HUES48 (cell line): ENCODE measurements around the gene DPH5.

Source experiments
- H3K27ac ChIP-seq: one replicate; pipeline ENCODE4 v1.7.0; 2013; ENCODE audit warnings: low read depth, low read length, inconsistent platforms
- H3K27me3 ChIP-seq: 2 replicates; pipeline ENCODE4 v1.6.1; 2013; ENCODE audit warnings: mild to moderate bottlenecking, low read length; ENCODE audit not compliant: control insufficient read depth, insufficient read depth
- H3K36me3 ChIP-seq: 2 replicates; pipeline ENCODE4 v1.6.1; 2013; ENCODE audit warnings: low read length; ENCODE audit not compliant: control insufficient read depth, insufficient read depth
- H3K4me1 ChIP-seq: 2 replicates; pipeline ENCODE4 v1.6.1; 2013; ENCODE audit warnings: mild to moderate bottlenecking, low read length; ENCODE audit not compliant: control insufficient read depth, insufficient read depth
- H3K4me3 ChIP-seq: 2 replicates; pipeline ENCODE4 v1.5.1; 2013; ENCODE audit warnings: mild to moderate bottlenecking, low read depth, low read length
- H3K9ac ChIP-seq: 2 replicates; pipeline ENCODE4 v1.6.1; 2013; ENCODE audit warnings: mild to moderate bottlenecking, low read depth, low read length, moderate library complexity
- H3K9me3 ChIP-seq: 2 replicates; pipeline ENCODE4 v1.6.1; 2013; ENCODE audit warnings: low read length; ENCODE audit not compliant: control insufficient read depth, insufficient read depth

The DPH5 gene

DNA sequence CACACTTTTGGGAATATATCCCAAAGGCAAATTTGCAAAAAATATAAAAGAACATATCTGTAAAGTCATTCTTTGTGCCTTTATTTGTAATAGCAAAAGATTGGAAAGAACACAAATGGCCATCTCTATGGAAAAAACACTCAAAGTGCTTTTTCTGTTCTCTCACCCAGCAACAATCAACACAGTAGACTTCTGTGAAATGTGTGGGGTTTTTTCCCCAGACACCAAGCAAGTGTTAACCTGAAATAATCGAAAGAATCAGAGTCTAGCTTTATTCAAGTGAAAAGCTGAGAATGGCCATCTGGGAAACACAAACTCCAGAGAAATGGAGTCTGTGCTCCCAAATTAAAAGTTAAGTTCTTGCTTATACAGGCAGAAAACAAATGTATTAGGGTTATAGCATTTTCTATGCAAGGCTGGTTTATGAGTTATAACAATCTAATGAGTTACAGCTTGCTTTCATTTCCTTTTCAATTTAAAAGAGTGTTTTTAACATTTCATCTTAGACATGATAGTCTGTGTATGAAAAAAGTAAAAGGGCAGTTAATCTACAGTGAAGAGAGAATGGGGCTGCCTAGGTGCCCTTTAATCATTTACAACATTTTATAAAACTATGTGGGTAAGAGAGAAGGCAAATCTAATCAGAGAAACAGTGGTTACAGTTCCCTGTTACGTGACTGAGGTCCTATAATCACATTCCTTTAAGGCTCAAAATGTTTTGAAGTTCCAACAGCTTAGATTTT is 83.1 kb downstream of the DPH5 start:
- Histone ChIP-seq H3K4me3 (no peak overlapping the region), H3K27me3 (no peaks in the 10 kb centered on the region), H3K4me1 (no peaks in the 10 kb centered on the region), H3K9ac (no peak overlapping the region), H3K36me3 (peaks cover 12% of the 10 kb centered on the region), H3K9me3 (no peaks in the 10 kb centered on the region), H3K27ac (no peak overlapping the region)

- H3K27me3 ChIP-seq, result no peaks in the 10 kb centered on the region
- no peak overlapping the region for H3K9ac ChIP-seq
- H3K4me1 ChIP-seq, result no peaks in the 10 kb centered on the region
- peaks cover 20% of the 10 kb centered on the region for H3K36me3 ChIP-seq
- no peaks in the 10 kb centered on the region for H3K9me3 ChIP-seq
- no peak overlapping the region for H3K4me3 ChIP-seq
- H3K27ac ChIP-seq, result no peak overlapping the region
Measured at GRCh38 chr1:100941580-100942216, 83.9 kb downstream of the DPH5 start.

DNA sequence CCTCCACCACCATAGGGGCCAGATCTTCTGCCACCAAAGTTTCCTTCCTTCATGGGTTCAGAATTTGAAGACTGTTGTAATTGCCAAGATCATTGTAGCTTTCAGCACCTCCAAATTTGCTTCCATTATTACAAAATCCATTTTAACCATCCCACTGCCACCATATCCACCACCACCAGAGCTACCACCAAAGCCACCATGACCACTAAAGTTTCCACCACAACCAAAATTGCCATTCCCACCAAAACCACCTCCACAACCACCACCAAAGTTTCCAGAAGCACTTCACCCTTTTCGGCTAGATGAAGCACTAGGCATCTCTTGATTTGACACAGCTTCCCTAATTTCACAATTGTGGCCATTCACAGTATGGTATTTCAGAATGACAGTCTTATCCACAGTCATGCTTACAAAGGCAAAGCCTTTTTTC is 84.5 kb downstream of the DPH5 start:
- Histone ChIP-seq H3K9me3 (no peaks in the 10 kb centered on the region), H3K9ac (no peak overlapping the region), H3K36me3 (peaks cover 25% of the 10 kb centered on the region), H3K27me3 (no peaks in the 10 kb centered on the region), H3K4me3 (no peak overlapping the region), H3K4me1 (no peaks in the 10 kb centered on the region), H3K27ac (no peak overlapping the region)
